ENCODE measurements around the gene ANK2.

GRCh38 chr4:113327494-113327893, 278.0 kb downstream of the ANK2 start:
- TF ChIP-seq, protein P1, sequence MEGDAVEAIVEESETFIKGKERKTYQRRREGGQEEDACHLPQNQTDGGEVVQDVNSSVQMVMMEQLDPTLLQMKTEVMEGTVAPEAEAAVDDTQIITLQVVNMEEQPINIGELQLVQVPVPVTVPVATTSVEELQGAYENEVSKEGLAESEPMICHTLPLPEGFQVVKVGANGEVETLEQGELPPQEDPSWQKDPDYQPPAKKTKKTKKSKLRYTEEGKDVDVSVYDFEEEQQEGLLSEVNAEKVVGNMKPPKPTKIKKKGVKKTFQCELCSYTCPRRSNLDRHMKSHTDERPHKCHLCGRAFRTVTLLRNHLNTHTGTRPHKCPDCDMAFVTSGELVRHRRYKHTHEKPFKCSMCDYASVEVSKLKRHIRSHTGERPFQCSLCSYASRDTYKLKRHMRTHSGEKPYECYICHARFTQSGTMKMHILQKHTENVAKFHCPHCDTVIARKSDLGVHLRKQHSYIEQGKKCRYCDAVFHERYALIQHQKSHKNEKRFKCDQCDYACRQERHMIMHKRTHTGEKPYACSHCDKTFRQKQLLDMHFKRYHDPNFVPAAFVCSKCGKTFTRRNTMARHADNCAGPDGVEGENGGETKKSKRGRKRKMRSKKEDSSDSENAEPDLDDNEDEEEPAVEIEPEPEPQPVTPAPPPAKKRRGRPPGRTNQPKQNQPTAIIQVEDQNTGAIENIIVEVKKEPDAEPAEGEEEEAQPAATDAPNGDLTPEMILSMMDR (optimal IDR thresholded peaks at IDR 0.05 in 1 of 3, IDR thresholded peaks at IDR 0.05 in 1 of 3, conservative IDR thresholded peaks at IDR 0.05 in 1 of 3; ENCODE audit: extremely low read depth in 1 of 3, insufficient read depth in 2 of 3, low read length in 3 of 3): no peak
- no peak for TF ChIP-seq EZH2 (IDR thresholded peaks at IDR 0.05; ENCODE audit: low read length)
